HUES64 (cell line): ENCODE results near the gene LIMA1.
"Not testable (repeated sequence)": the region's sequence is repeated elsewhere in the genome, so short reads cannot be mapped to it uniquely, and the experiment has no call there.

Experiments used
- H3K27ac ChIP-seq: 2 replicates; pipeline ENCODE4 v1.7.0; 2013; ENCODE audit warnings: low read depth, low read length, inconsistent platforms
- H3K27me3 ChIP-seq: 2 replicates; pipeline ENCODE4 v1.6.1; 2013; ENCODE audit warnings: mild to moderate bottlenecking, low read length; ENCODE audit not compliant: insufficient read depth
- H3K36me3 ChIP-seq: 2 replicates; pipeline ENCODE4 v1.6.1; 2013; ENCODE audit warnings: mild to moderate bottlenecking, low read length; ENCODE audit not compliant: insufficient read depth
- H3K4me1 ChIP-seq: 2 replicates; pipeline ENCODE4 v1.6.1; 2013; ENCODE audit warnings: mild to moderate bottlenecking, low read length, moderate library complexity; ENCODE audit not compliant: insufficient read depth
- H3K4me3 ChIP-seq: 2 replicates; pipeline ENCODE4 v1.5.1; 2013; ENCODE audit warnings: mild to moderate bottlenecking, low read length, moderate library complexity
- H3K9ac ChIP-seq: 2 replicates; pipeline ENCODE4 v1.6.1; 2013; ENCODE audit warnings: mild to moderate bottlenecking, low read depth, low read length
- H3K9me3 ChIP-seq: 2 replicates; pipeline ENCODE4 v1.6.1; 2013; ENCODE audit warnings: low read depth, low read length; ENCODE audit not compliant: insufficient read depth
- WGBS: fragments of 150-250, 120-280 bp; methylation state at CpG from one replicate; pipeline ENCODE4 v1.1.7; 2013; ENCODE audit warnings: missing lambda C conversion rate; 5-methylcytosine and 5-hydroxymethylcytosine counted together

LIMA1 gene

GRCh38 chr12:50313971-50314370 lies 30.7 kb upstream of the LIMA1 start:
- not testable (repeated sequence) for H3K27ac ChIP-seq, H3K9me3 ChIP-seq, H3K4me1 ChIP-seq, H3K36me3 ChIP-seq, H3K27me3 ChIP-seq, H3K9ac ChIP-seq, H3K4me3 ChIP-seq
- WGBS = 91% methylated on average over 4 of the region's 8 CpGs

DNA sequence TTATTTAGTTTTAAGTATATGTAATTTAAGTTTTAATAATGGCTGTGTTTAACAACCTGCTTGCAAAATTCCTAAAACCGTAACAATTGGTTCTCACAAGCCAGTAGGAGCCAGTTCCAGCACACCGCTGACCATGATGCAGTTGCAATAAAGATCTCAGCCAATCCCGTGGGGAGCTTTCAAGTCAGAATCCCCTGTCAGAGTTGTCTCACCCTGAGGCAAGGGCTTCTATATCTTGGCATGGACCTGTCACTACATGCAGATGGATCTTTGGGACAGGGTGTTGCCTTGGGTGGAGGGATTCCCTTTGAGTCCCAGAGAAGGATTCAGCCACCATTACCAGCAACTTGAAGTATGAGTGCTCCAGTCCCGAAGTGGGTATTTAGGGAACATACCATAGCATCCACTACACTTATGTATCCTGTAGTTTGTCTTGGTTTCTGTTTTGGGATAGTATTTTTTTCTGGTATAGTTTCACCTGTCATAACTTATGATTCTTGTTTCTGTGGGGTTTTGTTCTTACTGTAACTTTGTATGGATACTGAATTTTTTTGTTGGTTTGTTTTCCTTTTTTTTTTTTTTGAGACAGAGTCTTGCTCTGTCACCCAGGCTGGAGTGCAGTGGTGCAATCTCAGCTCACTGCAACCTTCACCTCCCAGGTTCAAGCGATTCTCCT lies 30.1 kb upstream of the LIMA1 start:
- Histone ChIP-seq H3K27ac (no peak overlapping the region), H3K27me3 (no peaks in the 10 kb centered on the region)
- 94% methylated on average over 4 of the region's 5 CpGs for WGBS

GRCh38 chr12:50311858-50312609 lies 28.7 kb upstream of the LIMA1 start:
- H3K4me1 ChIP-seq, H3K9ac ChIP-seq, H3K36me3 ChIP-seq, H3K27ac ChIP-seq, H3K27me3 ChIP-seq, H3K4me3 ChIP-seq, H3K9me3 ChIP-seq: not testable (repeated sequence)
- WGBS = 96% methylated on average over 11 of the region's 11 CpGs

More for the DNA sequence above, 30.1 kb upstream of the LIMA1 start:
- H3K4me3 ChIP-seq = no peak overlapping the region
- H3K36me3 ChIP-seq = no peaks in the 10 kb centered on the region
- H3K4me1 ChIP-seq = no peaks in the 10 kb centered on the region
- no peak overlapping the region for H3K9ac ChIP-seq
- H3K9me3 ChIP-seq = no peaks in the 10 kb centered on the region

DNA sequence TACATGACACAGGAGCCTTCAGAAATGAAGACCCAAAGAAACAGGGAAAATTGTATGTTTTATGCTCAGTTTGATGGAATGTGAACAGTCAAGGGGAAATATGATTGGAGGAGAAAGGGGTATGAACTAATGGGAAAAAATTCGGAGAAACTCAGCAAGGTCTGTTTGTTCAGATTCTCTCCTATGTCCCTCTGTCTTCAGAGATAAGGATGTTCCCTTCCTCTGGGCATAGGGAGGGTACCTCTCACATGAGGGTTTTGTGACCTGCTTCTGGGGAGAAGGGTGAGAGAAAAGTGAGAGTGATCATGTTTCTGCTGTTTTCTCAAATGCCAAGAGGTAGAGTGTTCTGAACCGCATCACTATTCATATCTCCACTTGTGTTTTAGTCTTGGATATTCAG lies 26.6 kb upstream of the LIMA1 start:
- H3K9me3 ChIP-seq = no peaks in the 10 kb centered on the region
- no peak overlapping the region for H3K4me3 ChIP-seq
- no peaks in the 10 kb centered on the region for H3K27me3 ChIP-seq
- H3K27ac ChIP-seq = no peak overlapping the region
- no peaks in the 10 kb centered on the region for H3K4me1 ChIP-seq
- 92% methylated on average over 1 of the region's 2 CpGs for WGBS
- no peaks in the 10 kb centered on the region for H3K36me3 ChIP-seq
- no peak overlapping the region for H3K9ac ChIP-seq

- H3K9ac ChIP-seq = no peak overlapping the region
- no peaks in the 10 kb centered on the region for H3K27me3 ChIP-seq
- WGBS = 93% methylated on average over 3 of the region's 3 CpGs
- no peaks in the 10 kb centered on the region for H3K4me1 ChIP-seq
- H3K27ac ChIP-seq = no peak overlapping the region
- no peaks in the 10 kb centered on the region for H3K36me3 ChIP-seq
- H3K4me3 ChIP-seq = no peak overlapping the region
- no peaks in the 10 kb centered on the region for H3K9me3 ChIP-seq
Measured at GRCh38 chr12:50302686-50303085, 19.4 kb upstream of the LIMA1 start.

- WGBS = 90% methylated on average over 1 of the region's 1 CpG
- H3K9ac ChIP-seq = no peak overlapping the region
- no peak overlapping the region for H3K4me3 ChIP-seq
- H3K9me3 ChIP-seq = no peaks in the 10 kb centered on the region
- H3K36me3 ChIP-seq = no peaks in the 10 kb centered on the region
- no peaks in the 10 kb centered on the region for H3K4me1 ChIP-seq
- H3K27me3 ChIP-seq = no peaks in the 10 kb centered on the region
- no peak overlapping the region for H3K27ac ChIP-seq
Measured at GRCh38 chr12:50297996-50298395, 14.7 kb upstream of the LIMA1 start.

GRCh38 chr12:50297027-50297426 lies 13.7 kb upstream of the LIMA1 start:
- WGBS = 93% methylated on average over 2 of the region's 3 CpGs
- Histone ChIP-seq H3K27me3 (no peaks in the 10 kb centered on the region), H3K36me3 (no peaks in the 10 kb centered on the region), H3K4me3 (no peak overlapping the region), H3K9me3 (no peaks in the 10 kb centered on the region), H3K27ac (no peak overlapping the region), H3K9ac (no peak overlapping the region), H3K4me1 (no peaks in the 10 kb centered on the region)

DNA sequence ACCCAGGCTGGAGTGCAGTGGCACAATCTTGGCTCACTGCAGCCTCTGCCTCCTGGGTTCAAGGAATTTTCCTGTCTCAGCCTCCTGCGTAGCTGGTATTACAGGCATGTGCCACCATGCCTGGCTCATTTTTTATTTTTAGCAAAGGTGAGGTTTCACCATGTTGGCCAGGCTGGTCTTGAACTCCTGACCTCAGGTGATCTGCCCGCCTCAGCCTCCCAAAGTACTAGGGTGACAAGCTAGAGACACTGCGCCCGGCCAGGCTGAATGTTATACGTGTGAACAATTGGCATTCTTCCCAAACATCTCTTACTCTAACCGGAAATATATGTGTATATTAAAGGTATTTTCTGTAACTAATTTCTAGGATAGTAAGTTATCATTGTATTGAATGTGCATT lies 13.2 kb upstream of the LIMA1 start:
- H3K36me3 ChIP-seq = no peaks in the 10 kb centered on the region
- no peak overlapping the region for H3K9ac ChIP-seq
- no peaks in the 10 kb centered on the region for H3K9me3 ChIP-seq
- 96% methylated on average over 4 of the region's 6 CpGs for WGBS
- no peak overlapping the region for H3K4me3 ChIP-seq
- H3K27me3 ChIP-seq = no peaks in the 10 kb centered on the region
- no peak overlapping the region for H3K27ac ChIP-seq
- H3K4me1 ChIP-seq = no peaks in the 10 kb centered on the region

- Histone ChIP-seq H3K27me3 (no peaks in the 10 kb centered on the region), H3K9ac (no peak overlapping the region), H3K4me1 (no peaks in the 10 kb centered on the region), H3K4me3 (no peak overlapping the region), H3K9me3 (0 out of 2 replicates have a peak, but pooled peaks cover 7% of the 10 kb centered on the region), H3K27ac (no peak overlapping the region), H3K36me3 (no peaks in the 10 kb centered on the region)
- WGBS = no CpG with 5 or more reads among the region's 1 CpG
Measured at GRCh38 chr12:50291377-50291776, 8.1 kb upstream of the LIMA1 start.

DNA sequence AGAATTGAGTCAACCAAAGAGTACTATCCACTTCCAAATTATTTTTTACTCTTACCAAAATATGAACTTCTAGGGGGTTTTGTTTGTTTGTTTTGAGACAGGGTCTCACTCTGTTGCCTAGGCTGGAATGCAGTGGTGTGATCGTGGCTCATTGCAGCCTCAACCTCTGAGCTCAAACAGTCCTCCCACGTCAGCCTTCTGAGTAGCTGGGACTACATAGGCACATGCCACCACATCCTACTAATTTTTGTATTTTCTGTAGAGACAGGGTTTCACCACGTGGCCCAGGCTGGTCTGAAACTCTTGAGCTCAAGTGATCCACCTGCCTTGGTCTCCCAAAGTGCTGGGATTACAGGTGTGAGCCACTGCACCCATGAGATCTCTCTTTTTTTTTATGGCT lies 7.4 kb upstream of the LIMA1 start:
- 84% methylated on average over 3 of the region's 3 CpGs for WGBS
- not testable (repeated sequence) for H3K9me3 ChIP-seq, H3K27ac ChIP-seq, H3K9ac ChIP-seq, H3K4me1 ChIP-seq, H3K27me3 ChIP-seq, H3K4me3 ChIP-seq, H3K36me3 ChIP-seq

- Histone ChIP-seq H3K36me3 (no peaks in the 10 kb centered on the region), H3K27me3 (peaks cover 7% of the 10 kb centered on the region; the same call in 1 of the 2 replicates), H3K9me3 (0 out of 2 replicates have a peak, but pooled peaks cover 7% of the 10 kb centered on the region), H3K4me1 (no peaks in the 10 kb centered on the region), H3K9ac (no peak overlapping the region), H3K4me3 (no peak overlapping the region), H3K27ac (no peak overlapping the region)
- 95% methylated on average over 7 of the region's 7 CpGs for WGBS
Measured at GRCh38 chr12:50287271-50287670, 4.0 kb upstream of the LIMA1 start.
